NOMO-1 treated with dmso at 0.1 percent for 144 hours (cell line): ENCODE results near the gene ZNF146.
"Not testable (repeated sequence)": the region's sequence is repeated elsewhere in the genome, so short reads cannot be mapped to it uniquely, and the experiment has no call there.

ENCODE experiments used
- DNase-seq: peaks from one replicate; lab custom pipeline; 2025; ENCODE audit not compliant: unreplicated experiment; lab: John Stamatoyannopoulos, UW

Gene ZNF146

GRCh38 chr19:36233626-36234025 is 18.7 kb downstream of the ZNF146 start:
- DNase-seq, result not testable (repeated sequence)

GRCh38 chr19:36236304-36236945 is 21.5 kb downstream of the ZNF146 start:
- DNase-seq, result no peak

- no peak for DNase-seq
Measured at GRCh38 chr19:36236946-36237310, 22.0 kb downstream of the ZNF146 start.

GRCh38 chr19:36244066-36244465 is 29.2 kb downstream of the ZNF146 start:
- no peak for DNase-seq

- no peak for DNase-seq
Measured at GRCh38 chr19:36245210-36246005, 30.5 kb downstream of the ZNF146 start.

DNA sequence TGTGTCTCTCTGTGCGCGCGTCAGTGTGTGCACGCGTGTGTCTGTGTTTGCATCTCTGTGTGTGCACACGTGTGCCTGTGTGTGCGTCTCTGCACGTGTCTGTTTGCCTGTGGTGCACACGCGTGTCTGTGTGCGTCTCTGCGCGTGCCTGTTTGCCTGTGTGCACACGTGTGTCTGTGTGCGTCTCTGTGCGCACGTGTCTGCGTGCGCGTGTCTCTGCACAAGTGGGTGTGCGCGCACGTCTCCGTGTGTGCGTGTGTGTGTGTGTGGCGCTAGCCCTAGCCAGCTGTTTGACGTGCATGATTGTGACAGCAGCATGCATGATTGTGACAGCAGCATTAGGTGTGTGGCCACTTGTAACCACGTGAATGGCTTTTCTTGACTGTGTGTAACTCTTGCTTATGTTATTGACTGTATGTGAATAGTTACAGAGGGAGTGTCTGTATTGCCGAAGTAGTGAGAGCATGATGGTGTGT is 31.1 kb downstream of the ZNF146 start:
- no peak for DNase-seq

DNA sequence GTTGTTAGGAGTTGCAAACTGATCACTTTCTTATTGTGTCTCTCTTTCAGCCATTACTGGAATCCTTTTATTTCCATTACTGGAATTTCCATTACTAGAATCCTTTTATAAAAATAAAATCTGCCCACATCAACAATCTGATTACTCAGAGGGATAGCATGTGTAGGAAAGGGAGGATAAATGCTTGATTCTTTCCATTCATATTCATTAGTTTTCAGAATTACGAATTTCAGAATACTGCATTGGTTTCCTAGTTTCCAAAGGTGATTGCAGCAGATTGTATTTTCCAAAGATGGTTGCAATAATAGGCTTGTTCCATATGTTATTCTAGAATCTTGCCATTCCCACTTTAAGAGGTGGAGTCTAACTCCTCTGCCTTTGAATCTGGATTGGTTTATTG is 37.1 kb downstream of the ZNF146 start:
- no peak for DNase-seq

DNA sequence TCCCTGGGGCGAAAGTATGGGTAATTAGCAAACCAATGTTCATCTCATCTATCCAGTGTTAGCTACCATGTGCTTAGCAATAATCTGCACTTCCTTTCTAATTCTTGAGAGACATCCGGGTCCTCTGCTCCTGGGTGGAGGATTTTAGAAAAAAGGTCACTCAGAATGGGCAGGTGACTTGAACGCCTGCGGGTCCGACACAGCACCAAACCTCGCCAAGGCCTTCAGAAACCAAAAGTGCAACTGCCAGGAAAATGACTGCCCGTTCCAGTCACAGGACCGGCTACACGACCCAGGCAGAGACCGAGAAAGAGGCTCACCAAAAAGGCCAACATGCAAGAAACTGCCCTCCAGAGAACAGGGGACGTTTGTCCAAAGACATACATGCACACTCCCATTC is 39.9 kb downstream of the ZNF146 start:
- no peak for DNase-seq

GRCh38 chr19:36255316-36255715 is 40.4 kb downstream of the ZNF146 start:
- DNase-seq, result no peak

- no peak for DNase-seq
Measured at GRCh38 chr19:36256064-36256463, 41.2 kb downstream of the ZNF146 start.

- no peak for DNase-seq
Measured at GRCh38 chr19:36256853-36257519, 42.1 kb downstream of the ZNF146 start.

GRCh38 chr19:36257520-36257876 is 42.6 kb downstream of the ZNF146 start:
- no peak for DNase-seq

GRCh38 chr19:36258028-36258875 is 43.3 kb downstream of the ZNF146 start:
- DNase-seq, result no peak

GRCh38 chr19:36259211-36259610 is 44.3 kb downstream of the ZNF146 start:
- no peak for DNase-seq

DNA sequence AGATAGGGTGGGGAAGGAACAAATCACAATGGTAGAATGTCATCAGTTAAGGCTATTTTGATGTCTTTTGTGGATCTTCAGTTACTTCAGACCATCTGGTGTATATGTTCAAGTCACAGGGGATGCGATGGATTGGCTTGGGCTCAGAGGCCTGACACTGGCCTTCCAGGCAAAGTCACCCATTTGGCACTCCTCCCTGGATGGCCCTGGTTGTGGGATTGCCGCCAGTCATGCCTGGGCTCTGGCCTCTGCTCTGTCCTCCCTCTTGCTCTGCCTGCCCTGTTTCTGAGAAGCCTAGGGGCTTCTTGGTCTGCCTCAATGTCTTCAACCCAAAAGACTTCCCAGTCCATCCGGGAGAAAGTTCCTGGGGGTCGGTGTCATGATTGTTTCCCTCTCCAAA is 50.2 kb downstream of the ZNF146 start:
- DNase-seq, result no peak

- no peak for DNase-seq
Measured at GRCh38 chr19:36265856-36266374, 51.0 kb downstream of the ZNF146 start.

GRCh38 chr19:36266375-36266961 is 51.6 kb downstream of the ZNF146 start:
- no peak for DNase-seq

GRCh38 chr19:36267061-36267845 is 52.3 kb downstream of the ZNF146 start:
- DNase-seq, result no peak

GRCh38 chr19:36268081-36268480 is 53.2 kb downstream of the ZNF146 start:
- DNase-seq, result not testable (repeated sequence)

DNA sequence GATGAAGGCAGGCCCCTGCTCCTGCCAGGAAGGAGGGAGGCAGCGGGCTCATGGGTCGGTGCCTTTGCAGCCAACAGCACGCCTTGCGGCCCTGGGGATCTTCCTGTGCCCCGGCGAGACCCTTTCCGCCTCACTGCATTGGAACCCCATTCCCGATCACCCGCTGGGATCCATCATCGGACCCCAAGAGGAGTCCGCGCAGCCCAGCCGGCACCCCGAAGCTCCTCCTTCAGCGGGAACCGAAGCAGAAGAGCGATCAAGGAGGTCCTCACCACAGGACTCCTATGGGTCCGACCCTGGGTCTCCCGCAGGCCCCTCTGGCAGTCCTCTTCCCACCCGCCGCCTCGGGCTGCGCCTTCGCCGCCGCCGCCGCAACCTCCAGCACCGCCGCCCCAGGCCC is 53.7 kb downstream of the ZNF146 start:
- DNase-seq, result not testable (repeated sequence)
